GM19193 (cell line): Measurements from ENCODE around the gene UCP2.

Experiments
- POLR2A ChIP-seq: IDR thresholded peaks from 4 replicates; pipeline ENCODE4 v1.6.1; 2011; ENCODE audit not compliant: insufficient read depth, insufficient read length; ENCODE audit errors: extremely low read depth

UCP2 gene

DNA sequence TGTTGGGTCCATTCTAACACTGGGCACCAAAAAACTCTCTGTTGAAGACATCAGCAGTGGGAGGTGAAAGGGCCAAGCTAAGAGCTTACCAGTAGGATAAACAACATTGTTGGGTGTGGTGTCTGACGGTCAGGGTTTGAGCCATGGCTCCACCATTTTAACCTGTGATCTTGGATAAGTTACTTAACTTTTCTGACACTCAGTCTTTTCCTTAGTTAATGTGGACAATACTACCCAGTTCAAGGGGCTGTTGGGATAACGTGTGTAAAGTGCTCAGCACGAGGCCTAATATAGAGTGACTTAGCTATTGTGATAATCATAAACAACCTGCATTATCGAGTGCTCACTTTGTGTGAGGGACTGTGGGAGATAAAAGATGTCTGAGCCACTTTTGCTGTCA lies 20.2 kb upstream of the UCP2 start:
- TF ChIP-seq POLR2A, result no peak

- no peak for TF ChIP-seq POLR2A
Observed at GRCh38 chr11:74001822-74002286, 19.2 kb upstream of the UCP2 start.

GRCh38 chr11:74000307-74001133 lies 17.9 kb upstream of the UCP2 start:
- TF ChIP-seq POLR2A, result no peak

GRCh38 chr11:73999581-74000306 lies 17.1 kb upstream of the UCP2 start:
- no peak for TF ChIP-seq POLR2A

DNA sequence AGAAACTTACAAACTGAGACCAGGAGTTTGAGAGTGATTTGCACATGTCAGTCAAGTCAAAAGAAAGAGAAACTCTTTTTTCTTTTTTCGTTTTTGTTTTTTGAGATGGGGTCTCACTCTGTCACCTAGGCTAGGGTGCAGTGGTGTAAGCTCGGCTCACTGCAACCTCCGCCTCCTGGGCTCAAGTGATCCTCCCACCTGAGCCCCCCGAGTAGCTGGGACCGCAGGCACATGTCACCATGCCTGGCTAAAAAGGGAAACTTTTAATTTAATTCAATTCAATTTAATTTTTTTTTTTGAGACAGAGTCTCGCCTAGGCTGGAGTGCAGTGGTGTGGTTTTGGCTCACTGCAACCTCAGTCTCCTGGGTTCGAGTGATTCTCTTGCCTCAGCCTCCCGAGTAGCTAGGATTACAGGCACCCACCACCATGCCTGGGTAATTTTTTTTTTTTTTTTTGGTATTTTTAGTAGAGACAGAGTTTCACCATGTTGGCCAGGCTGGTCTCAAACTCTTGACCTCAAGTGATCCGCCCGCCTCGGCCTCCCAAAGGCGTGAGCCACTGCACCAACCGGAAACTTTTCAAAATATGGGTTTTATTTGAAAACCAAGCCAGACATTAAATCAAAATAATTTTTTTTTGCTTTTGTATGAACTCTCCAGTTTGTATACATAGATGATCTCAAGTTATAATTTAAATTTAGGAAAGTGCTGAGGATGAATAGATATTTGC lies 16.4 kb upstream of the UCP2 start:
- no peak for TF ChIP-seq POLR2A

GRCh38 chr11:73997120-73997770 lies 14.6 kb upstream of the UCP2 start:
- no peak for TF ChIP-seq POLR2A

- TF ChIP-seq POLR2A, result no peak
Observed at GRCh38 chr11:73996161-73996747, 13.6 kb upstream of the UCP2 start.

- TF ChIP-seq POLR2A, result no peak
Observed at GRCh38 chr11:73995731-73996130, 13.1 kb upstream of the UCP2 start.

DNA sequence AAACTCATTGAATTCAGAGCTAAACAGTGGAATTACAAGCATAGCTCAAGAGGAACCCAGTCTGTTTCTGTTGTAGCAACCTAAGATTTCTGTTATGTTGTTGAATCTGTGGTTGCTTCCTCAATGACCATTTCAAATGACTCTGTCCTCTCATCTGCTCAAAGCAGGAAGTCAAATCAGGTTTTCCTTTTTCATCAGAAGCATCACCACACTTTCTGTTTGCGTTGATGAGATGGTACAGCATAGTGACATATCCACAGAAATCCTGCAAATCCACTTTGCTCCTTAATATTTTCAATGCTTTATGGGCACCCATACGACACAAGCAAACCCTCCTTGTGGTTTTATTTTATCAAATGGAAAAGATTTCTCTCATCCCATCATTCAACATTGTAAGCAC lies 12.6 kb upstream of the UCP2 start:
- no peak for TF ChIP-seq POLR2A

GRCh38 chr11:73991471-73992006 lies 8.9 kb upstream of the UCP2 start:
- peak; percentile 48 for TF ChIP-seq POLR2A

DNA sequence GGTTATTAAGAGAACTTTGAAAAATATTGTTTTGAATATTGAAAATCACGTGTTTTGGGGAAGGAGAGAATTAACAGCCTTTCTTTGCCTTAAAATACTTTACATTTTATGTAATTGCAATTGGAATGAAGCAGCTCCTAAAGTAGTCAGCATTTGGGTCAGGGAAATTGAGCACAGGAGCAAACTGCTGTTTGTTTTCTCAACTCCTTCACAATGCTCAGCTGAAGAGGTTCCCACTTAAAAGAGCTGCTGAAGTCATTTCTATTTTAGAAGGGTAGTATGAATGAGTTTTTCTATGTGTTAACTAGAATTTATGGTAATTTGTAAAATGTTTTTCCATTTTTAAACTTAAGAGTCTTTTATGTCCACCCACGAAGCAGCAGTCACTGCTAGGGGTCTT lies 8.1 kb upstream of the UCP2 start:
- no peak for TF ChIP-seq POLR2A

GRCh38 chr11:73989156-73989555 lies 6.5 kb upstream of the UCP2 start:
- TF ChIP-seq POLR2A, result no peak

DNA sequence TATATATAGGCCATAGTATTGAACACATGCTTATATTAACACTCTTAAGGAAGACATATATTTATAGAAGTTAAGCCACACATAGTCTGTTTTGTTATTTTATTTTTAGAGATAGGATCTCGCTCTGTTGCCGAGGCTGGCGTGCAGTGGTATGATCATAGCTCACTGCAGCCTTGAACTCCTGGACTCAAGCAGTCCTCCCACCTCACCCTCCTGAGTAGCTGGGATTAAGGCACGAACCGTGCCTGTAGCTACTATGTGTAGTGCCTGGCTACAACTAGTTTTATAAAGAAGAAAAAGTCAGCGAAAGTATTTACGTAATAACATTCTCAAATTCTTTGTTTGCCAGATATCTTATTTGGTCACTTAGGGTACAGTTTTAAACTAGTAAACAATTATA lies 5.6 kb upstream of the UCP2 start:
- TF ChIP-seq POLR2A, result no peak
